ENCODE data around the gene WDR46. TPM values are rescaled to one million over a fixed set of nuclear protein-coding genes. Genes with fewer than 3 reads are reported as not detected.
A peak's percentile ranks its signal among the peaks of the same experiment; 100 is the strongest.

Gene WDR46
- total RNA-seq, 1 donor from 2014 or later: 37.0 TPM

DNA sequence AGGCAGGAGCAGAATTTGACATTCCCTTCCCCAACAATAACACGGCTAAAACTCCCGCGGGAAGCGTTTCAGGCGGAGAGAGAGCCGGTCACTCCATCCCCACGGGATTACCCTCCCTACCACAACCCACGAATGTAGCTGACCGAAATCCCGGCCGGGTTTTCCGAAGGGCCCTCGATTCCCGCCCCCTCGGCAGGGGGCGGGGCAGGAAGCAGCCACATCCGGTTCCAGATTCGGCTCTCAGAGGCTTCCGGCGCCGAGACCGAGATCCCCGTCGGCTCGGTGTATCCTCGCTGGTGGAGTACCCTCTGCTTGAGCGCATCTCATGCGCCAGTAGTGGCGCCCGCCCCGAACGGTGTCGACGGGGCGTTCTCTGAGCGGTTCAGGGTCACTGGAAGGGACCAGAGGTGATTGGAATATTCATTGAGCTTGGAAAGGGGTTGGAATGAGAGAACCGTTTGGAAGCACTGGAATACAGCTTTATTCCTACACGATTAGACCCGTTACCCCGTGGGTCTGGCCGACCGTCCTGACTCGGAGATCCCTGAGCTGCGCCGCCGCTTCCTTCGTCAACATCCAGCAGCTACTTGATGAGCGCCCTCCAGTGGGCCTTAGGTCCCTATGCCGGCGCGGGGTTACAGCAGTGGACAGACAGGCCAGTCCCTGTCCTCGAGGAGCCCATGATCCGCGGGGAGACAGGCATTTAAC is 10.4 kb upstream of the WDR46 start:
- H3K27me3 ChIP-seq: no peaks in the 10 kb centered on the region
- peaks cover 52% of the 10 kb centered on the region for H3K36me3 ChIP-seq
- peak; percentile 81 for ATAC-seq
- TF ChIP-seq, protein P1, sequence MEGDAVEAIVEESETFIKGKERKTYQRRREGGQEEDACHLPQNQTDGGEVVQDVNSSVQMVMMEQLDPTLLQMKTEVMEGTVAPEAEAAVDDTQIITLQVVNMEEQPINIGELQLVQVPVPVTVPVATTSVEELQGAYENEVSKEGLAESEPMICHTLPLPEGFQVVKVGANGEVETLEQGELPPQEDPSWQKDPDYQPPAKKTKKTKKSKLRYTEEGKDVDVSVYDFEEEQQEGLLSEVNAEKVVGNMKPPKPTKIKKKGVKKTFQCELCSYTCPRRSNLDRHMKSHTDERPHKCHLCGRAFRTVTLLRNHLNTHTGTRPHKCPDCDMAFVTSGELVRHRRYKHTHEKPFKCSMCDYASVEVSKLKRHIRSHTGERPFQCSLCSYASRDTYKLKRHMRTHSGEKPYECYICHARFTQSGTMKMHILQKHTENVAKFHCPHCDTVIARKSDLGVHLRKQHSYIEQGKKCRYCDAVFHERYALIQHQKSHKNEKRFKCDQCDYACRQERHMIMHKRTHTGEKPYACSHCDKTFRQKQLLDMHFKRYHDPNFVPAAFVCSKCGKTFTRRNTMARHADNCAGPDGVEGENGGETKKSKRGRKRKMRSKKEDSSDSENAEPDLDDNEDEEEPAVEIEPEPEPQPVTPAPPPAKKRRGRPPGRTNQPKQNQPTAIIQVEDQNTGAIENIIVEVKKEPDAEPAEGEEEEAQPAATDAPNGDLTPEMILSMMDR (IDR thresholded peaks at IDR 0.05): peak; percentile 74
- no peaks in the 10 kb centered on the region for H3K9me3 ChIP-seq
- H3K4me3 ChIP-seq: peak overlapping the region; percentile 90
- H3K27ac ChIP-seq: peak overlapping the region; percentile 97
- intact Hi-C loops (cut with DNase I): no loop called here
- H3K4me1 ChIP-seq: peaks cover 17% of the 10 kb centered on the region
- peak; percentile 95 for DNase-seq

DNA sequence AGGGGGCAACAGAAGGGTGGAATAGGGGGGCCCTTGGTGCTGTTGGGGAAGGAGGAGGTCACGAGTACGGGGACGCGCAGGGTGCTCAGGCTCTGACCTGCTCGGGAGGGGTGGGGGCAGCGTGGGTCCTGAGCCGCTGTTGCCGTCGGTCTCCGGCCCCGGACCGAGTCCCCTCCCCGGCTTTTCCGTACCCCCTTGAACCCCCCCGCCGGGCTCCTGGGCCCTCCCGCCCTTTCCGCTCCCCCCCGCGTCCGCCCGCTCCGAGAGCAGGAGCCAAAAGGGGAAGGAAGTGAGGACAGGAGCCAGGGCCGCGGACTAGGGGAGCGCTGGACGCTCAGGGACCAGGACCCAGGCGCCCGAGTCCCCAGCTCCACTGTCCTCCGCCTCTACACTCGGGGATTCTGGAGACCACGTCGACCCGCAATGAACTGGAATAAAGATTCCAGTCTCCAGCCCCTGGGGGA is 9.8 kb upstream of the WDR46 start, which contains the start of gene RGL2:
Gene RGL2 (minus strand): TSS at position 170 of the 464 bp plus-strand sequence. CDS start 332 bp downstream, outside the sequence.
- peak within 1 kb of the TSS; percentile 97 for H3K27ac ChIP-seq
- DNase-seq (peak; percentile 95), ATAC-seq (peak; percentile 81)
- peak within 1 kb of the TSS; percentile 90 for H3K4me3 ChIP-seq
- intact Hi-C loops (cut with DNase I): no loop called here
- TF ChIP-seq, protein P1 (IDR thresholded peaks at IDR 0.05): no peak
- H3K27me3 ChIP-seq: no peaks in the 10 kb centered on the region
- peaks cover 52% of the 10 kb centered on the region for H3K36me3 ChIP-seq
- H3K4me1 ChIP-seq: peaks cover 17% of the 10 kb centered on the region
- H3K9me3 ChIP-seq: no peaks in the 10 kb centered on the region

DNA sequence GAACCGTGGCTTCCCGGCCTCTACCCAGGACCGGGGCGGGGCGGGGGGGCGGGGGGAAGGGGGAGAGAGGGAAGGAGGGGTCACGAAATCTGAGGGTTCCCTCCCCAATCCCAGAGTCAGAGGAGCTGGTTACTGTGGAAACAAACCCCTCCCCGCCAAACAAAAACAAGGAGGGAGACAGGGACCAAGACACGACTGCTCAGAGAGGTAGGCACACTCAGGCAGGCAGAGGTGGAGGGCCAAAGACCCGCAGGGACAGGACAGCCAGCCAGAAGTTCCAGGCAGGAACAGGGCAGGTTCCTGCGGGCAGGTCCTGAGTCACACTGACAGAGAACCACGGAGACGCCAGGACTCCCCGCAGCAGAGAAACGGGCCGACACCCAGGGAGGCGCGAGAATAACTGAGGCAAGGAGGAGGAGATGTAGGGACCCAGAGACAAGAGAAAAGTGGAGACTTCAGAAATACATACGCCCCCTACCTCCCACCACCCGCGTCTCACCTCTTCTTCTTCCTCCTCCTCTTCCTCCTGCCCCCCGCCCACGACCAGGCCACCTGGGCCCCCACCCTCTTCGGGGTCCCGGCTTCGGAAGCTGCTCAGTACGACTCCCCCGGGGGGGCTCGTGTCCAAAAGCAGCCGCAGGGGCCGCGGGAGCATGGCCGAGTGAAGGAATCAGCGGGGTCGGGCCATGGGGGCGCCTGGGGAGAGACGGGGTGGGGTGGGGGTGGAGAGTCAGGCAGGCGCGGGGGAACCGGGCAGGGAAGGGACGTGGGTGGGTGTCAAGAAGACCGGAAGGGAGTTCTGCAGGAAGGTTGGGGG is 9.1 kb upstream of the WDR46 start:
- Histone ChIP-seq H3K4me1 (peaks cover 17% of the 10 kb centered on the region), H3K27me3 (no peaks in the 10 kb centered on the region), H3K27ac (peak overlapping the region; percentile 97), H3K36me3 (peaks cover 50% of the 10 kb centered on the region), H3K4me3 (peak overlapping the region; percentile 90), H3K9me3 (no peaks in the 10 kb centered on the region)
- intact Hi-C loops (cut with DNase I): no loop called here
- TF ChIP-seq, protein P1 (IDR thresholded peaks at IDR 0.05): no peak
- DNase-seq: no peak
- peak; percentile 63 for ATAC-seq

DNA sequence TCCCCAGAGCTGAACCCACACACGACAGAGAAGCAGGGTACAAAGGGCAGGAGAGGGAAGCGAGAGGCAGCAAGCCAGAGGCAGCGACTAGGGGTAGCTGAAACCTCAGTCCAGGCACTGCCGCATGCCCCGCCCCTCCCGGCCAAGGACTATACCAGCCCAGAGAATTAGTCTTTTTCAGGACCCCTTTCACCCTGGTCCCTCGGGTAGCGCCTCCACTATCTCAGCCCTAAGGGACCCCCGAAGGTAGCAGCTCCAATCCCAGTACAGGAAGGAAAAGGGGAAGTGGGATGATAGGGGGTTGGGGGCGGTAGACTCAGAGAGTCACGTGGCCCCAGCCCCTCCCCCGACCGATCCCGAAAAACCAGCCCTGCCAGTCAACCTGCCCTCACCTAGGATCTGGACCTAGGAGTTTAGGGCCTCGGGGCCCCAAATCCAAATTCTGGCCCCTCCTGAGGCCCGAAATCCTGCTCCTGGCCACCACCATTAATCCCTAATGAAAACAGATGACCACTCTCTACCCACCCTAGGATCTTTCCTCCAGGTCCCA is 8.4 kb upstream of the WDR46 start:
- DNase-seq (peak; percentile 88), ATAC-seq (peak; percentile 29)
- Histone ChIP-seq H3K36me3 (peaks cover 51% of the 10 kb centered on the region), H3K9me3 (no peaks in the 10 kb centered on the region), H3K27me3 (no peaks in the 10 kb centered on the region), H3K27ac (peak overlapping the region; percentile 97), H3K4me1 (peaks cover 17% of the 10 kb centered on the region), H3K4me3 (peak overlapping the region; percentile 90)
- intact Hi-C loops (cut with DNase I): no loop called here
- TF ChIP-seq, protein P1 (IDR thresholded peaks at IDR 0.05): no peak

DNA sequence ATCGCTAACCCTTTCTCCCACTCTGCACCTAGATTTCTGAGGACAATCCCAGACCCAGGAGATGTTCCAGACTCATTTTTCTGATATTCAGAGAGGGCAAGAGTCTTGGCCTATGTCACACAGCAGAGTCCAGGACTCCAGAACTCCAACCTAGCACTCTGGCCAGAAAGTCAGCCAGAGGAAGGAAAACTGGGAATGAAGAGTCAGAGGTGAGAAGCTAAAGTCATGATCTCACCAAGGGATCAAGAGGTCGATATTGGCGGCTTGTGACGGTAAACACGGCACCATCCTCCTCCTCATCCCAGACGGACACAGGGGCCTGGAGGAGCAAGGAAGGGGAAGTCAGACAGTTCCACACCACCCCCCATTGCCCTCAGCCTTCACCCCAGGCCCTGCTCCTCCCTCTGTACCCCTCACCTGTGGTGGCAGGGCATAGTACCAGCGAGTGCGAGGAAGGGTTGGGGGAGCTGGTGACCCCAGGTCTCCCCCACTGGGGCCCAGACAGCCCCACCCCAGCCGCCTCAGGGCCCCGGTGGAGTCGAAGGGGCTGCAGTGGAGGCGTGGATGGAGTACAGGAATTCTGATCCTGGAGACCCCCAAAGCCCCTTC is 7.9 kb upstream of the WDR46 start:
- TF ChIP-seq, protein P1 (IDR thresholded peaks at IDR 0.05): no peak
- Histone ChIP-seq H3K36me3 (peaks cover 51% of the 10 kb centered on the region), H3K27me3 (no peaks in the 10 kb centered on the region), H3K9me3 (no peaks in the 10 kb centered on the region), H3K4me3 (peak overlapping the region; percentile 90), H3K27ac (peak overlapping the region; percentile 97), H3K4me1 (peaks cover 17% of the 10 kb centered on the region)
- intact Hi-C loops (cut with DNase I): no loop called here
- ATAC-seq (no peak), DNase-seq (no peak)

Data from upper lobe of right lung (tissue), 1 donor.